Activated CD4-positive, CD25-positive, alpha-beta regulatory T cell treated with anti-CD3 and anti-CD28 coated beads, Interleukin-2, amount 50 U/mL, for 24 hours (primary cell): ENCODE measurements around the gene ANAPC1.
"Not testable (repeated sequence)": the region's sequence is repeated elsewhere in the genome, so short reads cannot be mapped to it uniquely, and the experiment has no call there.

Experiments
- ATAC-seq, 2 donors: fragments of 150-1000 bp; cut with Tn5 transposase; one replicate each; pipeline ENCODE4 v1.10.0; 2021; ENCODE audit warnings: mild to moderate bottlenecking in 1 of 2, moderate library complexity in 1 of 2

Gene ANAPC1

GRCh38 chr2:111883661-111884591 is at the start of gene ANAPC1:
ANAPC1 (minus strand) TSS chr2:111884193; CDS start chr2:111880825, 3,368 bp downstream.
- peak; percentile 91 to 94 for ATAC-seq

- no peak for ATAC-seq
Observed at GRCh38 chr2:111932841-111933291, 48.9 kb upstream of the ANAPC1 start.

- ATAC-seq: peak; percentile 53 to 75
Observed at GRCh38 chr2:111930875-111931274, 46.9 kb upstream of the ANAPC1 start.

GRCh38 chr2:111930409-111930808 is 46.4 kb upstream of the ANAPC1 start:
- peak in 1 of 2 donors; percentile 7 for ATAC-seq

GRCh38 chr2:111927723-111928122 is 43.7 kb upstream of the ANAPC1 start:
- no peak for ATAC-seq

- ATAC-seq: no peak
Observed at GRCh38 chr2:111924617-111925107, 40.7 kb upstream of the ANAPC1 start.

GRCh38 chr2:111923276-111923804 is 39.3 kb upstream of the ANAPC1 start:
- ATAC-seq: no peak

GRCh38 chr2:111919794-111920608 is 36.0 kb upstream of the ANAPC1 start:
- ATAC-seq: no peak

GRCh38 chr2:111919365-111919764 is 35.4 kb upstream of the ANAPC1 start:
- ATAC-seq: no peak

- no peak for ATAC-seq
Observed at GRCh38 chr2:111918383-111918806, 34.4 kb upstream of the ANAPC1 start.

- no peak for ATAC-seq
Observed at GRCh38 chr2:111917106-111917505, 33.1 kb upstream of the ANAPC1 start.

- no peak for ATAC-seq
Observed at GRCh38 chr2:111912547-111912946, 28.6 kb upstream of the ANAPC1 start.

- not testable (repeated sequence) for ATAC-seq
Observed at GRCh38 chr2:111911295-111911977, 27.4 kb upstream of the ANAPC1 start.

- ATAC-seq: no peak
Observed at GRCh38 chr2:111910609-111911277, 26.8 kb upstream of the ANAPC1 start.

- not testable (repeated sequence) for ATAC-seq
Observed at GRCh38 chr2:111909997-111910396, 26.0 kb upstream of the ANAPC1 start.

GRCh38 chr2:111909079-111909478 is 25.1 kb upstream of the ANAPC1 start:
- ATAC-seq: no peak

GRCh38 chr2:111908578-111908977 is 24.6 kb upstream of the ANAPC1 start:
- ATAC-seq: no peak

GRCh38 chr2:111905990-111906735 is 22.2 kb upstream of the ANAPC1 start:
- ATAC-seq: no peak

GRCh38 chr2:111905475-111905869 is 21.5 kb upstream of the ANAPC1 start:
- not testable (repeated sequence) for ATAC-seq

- no peak for ATAC-seq
Observed at GRCh38 chr2:111904726-111905474, 20.9 kb upstream of the ANAPC1 start.
